Measurements from ENCODE around the gene MPO. TPM values are rescaled to one million over a fixed set of nuclear protein-coding genes. Genes with fewer than 3 reads are reported as not detected.
A peak's percentile ranks its signal among the peaks of the same experiment; 100 is the strongest.

MPO gene
- total RNA-seq, 4 donors from 2014 or later = not detected

DNA sequence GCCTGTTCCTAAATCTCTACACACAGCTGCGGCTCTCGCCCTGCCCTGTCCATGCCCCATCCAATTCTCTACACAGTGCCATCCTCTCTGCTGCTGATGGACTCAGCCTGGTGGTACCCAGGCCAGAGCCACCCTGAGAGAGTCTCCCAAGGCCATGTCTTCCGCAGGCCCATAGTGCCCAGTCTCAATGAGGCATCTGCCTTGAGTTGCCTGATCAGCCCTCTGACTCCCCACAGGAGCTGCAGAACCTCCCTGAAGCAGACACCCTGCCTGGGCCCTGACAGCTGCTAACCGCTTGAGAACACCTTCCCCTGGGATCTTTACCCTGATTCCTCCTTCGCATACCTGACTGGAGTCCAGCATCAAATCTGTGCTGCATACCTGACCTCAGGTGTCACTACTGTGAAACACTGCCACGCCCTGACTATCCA lies 34.6 kb upstream of the MPO start:
- Histone ChIP-seq H3K27me3 (no peaks in the 10 kb centered on the region), H3K4me3 (no peak overlapping the region), H3K36me3 (no peaks in the 10 kb centered on the region), H3K27ac (no peak overlapping the region), H3K4me1 (peaks cover 2% of the 10 kb centered on the region), H3K9me3 (no peaks in the 10 kb centered on the region)
- WGBS = 94% methylated on average over 6 of the region's 6 CpGs
- peak in 1 of 2 donors; percentile 48 for DNase-seq (ENCODE audit: low spot score in 2 of 2)
- TF ChIP-seq POLR2AphosphoS5 (IDR thresholded peaks at IDR 0.05) = no peak
- no peak for TF ChIP-seq POLR2A (IDR thresholded peaks at IDR 0.05)
- TF ChIP-seq, protein P1, sequence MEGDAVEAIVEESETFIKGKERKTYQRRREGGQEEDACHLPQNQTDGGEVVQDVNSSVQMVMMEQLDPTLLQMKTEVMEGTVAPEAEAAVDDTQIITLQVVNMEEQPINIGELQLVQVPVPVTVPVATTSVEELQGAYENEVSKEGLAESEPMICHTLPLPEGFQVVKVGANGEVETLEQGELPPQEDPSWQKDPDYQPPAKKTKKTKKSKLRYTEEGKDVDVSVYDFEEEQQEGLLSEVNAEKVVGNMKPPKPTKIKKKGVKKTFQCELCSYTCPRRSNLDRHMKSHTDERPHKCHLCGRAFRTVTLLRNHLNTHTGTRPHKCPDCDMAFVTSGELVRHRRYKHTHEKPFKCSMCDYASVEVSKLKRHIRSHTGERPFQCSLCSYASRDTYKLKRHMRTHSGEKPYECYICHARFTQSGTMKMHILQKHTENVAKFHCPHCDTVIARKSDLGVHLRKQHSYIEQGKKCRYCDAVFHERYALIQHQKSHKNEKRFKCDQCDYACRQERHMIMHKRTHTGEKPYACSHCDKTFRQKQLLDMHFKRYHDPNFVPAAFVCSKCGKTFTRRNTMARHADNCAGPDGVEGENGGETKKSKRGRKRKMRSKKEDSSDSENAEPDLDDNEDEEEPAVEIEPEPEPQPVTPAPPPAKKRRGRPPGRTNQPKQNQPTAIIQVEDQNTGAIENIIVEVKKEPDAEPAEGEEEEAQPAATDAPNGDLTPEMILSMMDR (IDR thresholded peaks at IDR 0.05) = no peak
- TF ChIP-seq EP300 (IDR thresholded peaks at IDR 0.05) = no peak

- TF ChIP-seq EP300 (IDR thresholded peaks at IDR 0.05) = no peak
- TF ChIP-seq, protein P1 (IDR thresholded peaks at IDR 0.05) = no peak
- no peak for TF ChIP-seq POLR2A (IDR thresholded peaks at IDR 0.05)
- TF ChIP-seq POLR2AphosphoS5 (IDR thresholded peaks at IDR 0.05) = no peak
- Histone ChIP-seq H3K36me3 (no peaks in the 10 kb centered on the region), H3K27ac (no peak overlapping the region), H3K27me3 (no peaks in the 10 kb centered on the region), H3K4me3 (no peak overlapping the region), H3K4me1 (peaks cover 2% of the 10 kb centered on the region), H3K9me3 (no peaks in the 10 kb centered on the region)
- DNase-seq (ENCODE audit: low spot score in 2 of 2) = peak in 1 of 2 donors; percentile 35
- 88% methylated on average over 6 of the region's 6 CpGs for WGBS
Observed at GRCh38 chr17:58314706-58315015, 33.9 kb upstream of the MPO start.

DNA sequence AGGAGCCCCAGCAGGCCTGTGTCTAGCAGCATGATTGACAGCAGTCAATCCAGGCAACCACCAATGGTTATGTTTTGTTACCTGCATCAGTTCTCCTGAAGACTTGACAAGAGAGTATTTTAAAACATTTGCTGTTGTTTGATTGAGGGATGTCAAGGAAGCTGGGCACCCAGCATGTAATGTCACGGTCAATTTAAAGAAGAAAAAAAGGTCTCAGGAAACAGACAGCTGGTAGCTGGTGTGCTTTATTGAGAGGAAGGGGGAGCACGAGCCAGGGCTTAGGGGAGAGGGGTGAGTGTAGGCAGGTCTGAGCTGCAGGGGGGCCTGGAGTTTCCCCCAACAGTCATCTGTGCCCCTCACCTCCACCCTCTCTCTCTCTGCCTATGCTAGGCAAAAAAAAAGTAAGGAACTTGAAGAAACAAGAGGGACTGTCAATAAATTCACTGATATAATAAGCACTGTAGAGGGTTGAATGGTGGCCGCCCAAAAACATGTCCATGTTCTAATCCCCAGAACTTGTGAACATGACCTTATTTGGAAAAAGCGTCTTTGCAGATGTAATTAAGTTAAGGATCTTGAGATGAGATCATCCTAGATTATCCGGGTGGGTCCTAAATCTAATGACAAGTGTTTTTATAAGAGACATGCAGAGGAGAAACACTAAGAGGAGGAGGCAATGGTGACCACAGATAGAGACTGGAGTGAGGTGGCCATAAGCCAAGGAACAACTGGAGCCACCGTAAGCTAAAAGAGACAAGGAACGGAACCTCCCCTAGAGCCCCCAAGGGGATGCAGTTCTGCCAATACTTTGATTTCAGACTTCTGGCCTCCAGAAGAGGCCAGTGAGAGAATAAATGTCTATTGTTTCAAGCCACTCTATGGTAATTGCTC lies 33.3 kb upstream of the MPO start:
- H3K4me1 ChIP-seq = peaks cover 2% of the 10 kb centered on the region
- H3K36me3 ChIP-seq = no peaks in the 10 kb centered on the region
- 60% methylated on average over 7 of the region's 7 CpGs for WGBS
- no peaks in the 10 kb centered on the region for H3K9me3 ChIP-seq
- no peaks in the 10 kb centered on the region for H3K27me3 ChIP-seq
- H3K27ac ChIP-seq = no peak overlapping the region
- DNase-seq (ENCODE audit: low spot score in 2 of 2) = peak in 1 of 2 donors; percentile 43
- TF ChIP-seq, protein P1 (IDR thresholded peaks at IDR 0.05) = no peak
- TF ChIP-seq POLR2A (IDR thresholded peaks at IDR 0.05) (no peak), EP300 (IDR thresholded peaks at IDR 0.05) (no peak), POLR2AphosphoS5 (IDR thresholded peaks at IDR 0.05) (no peak)
- no peak overlapping the region for H3K4me3 ChIP-seq

DNA sequence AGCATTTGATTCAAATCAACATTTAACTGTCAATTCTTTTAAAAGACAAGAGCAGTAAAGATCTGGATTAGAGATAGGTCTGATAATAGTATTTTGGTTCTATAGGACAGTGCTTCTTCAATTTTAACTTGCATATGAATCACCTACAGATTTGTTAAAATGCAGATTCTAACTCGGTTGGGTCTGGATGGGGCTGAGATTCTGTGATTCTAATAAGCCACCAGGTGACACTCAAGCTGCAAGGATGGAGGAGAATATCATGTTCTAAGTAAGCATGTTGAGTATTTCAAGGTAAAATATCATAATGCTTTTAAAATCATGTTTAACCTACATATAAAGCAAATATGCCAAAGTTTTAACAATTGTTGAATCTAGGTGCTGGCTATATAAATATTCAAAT lies 32.1 kb upstream of the MPO start:
- no peaks in the 10 kb centered on the region for H3K27me3 ChIP-seq
- peaks cover 2% of the 10 kb centered on the region for H3K4me1 ChIP-seq
- TF ChIP-seq POLR2A (IDR thresholded peaks at IDR 0.05) = no peak
- no peak for TF ChIP-seq POLR2AphosphoS5 (IDR thresholded peaks at IDR 0.05)
- no peak for TF ChIP-seq EP300 (IDR thresholded peaks at IDR 0.05)
- TF ChIP-seq, protein P1 (IDR thresholded peaks at IDR 0.05) = no peak
- DNase-seq (ENCODE audit: low spot score in 2 of 2) = no peak
- 59% methylated on average over 1 of the region's 1 CpG for WGBS
- no peaks in the 10 kb centered on the region for H3K9me3 ChIP-seq
- H3K36me3 ChIP-seq = no peaks in the 10 kb centered on the region
- H3K4me3 ChIP-seq = no peak overlapping the region
- no peak overlapping the region for H3K27ac ChIP-seq

DNA sequence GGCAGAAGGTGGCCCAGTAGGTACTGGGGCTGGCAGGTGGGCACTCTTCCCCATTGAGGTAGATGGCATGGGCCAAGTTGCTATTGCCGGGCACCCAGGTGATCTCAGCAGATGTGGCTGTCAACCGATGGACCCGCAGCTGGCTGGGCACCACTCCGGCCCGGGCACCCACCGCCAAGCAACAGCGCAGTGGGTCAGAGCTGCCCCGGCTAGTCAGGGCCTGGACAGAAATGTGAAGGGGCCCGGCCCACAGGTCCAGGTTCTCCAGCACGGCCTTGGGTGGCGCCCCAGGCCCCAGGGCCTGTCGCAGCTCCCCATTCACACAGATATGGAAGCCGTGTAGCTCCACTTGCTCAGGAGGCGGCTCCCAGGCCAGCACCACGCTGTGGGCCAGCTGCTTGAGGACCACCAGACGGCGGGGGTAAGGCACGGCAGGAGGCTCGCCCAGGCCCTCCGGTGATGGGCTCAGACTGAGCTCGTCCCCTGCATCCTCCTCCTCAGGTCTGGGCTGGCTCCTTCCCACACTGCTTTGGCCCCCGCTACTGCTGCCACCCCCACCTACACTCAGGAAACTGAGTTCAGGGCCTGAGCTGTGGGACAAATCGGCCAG lies 31.4 kb upstream of the MPO start:
- TF ChIP-seq, protein P1 (IDR thresholded peaks at IDR 0.05) = no peak
- TF ChIP-seq POLR2AphosphoS5 (IDR thresholded peaks at IDR 0.05) = no peak
- TF ChIP-seq EP300 (IDR thresholded peaks at IDR 0.05) = no peak
- no peak for TF ChIP-seq POLR2A (IDR thresholded peaks at IDR 0.05)
- 84% methylated on average over 8 of the region's 23 CpGs for WGBS

More for the DNA sequence above, 31.4 kb upstream of the MPO start:
- no peaks in the 10 kb centered on the region for H3K36me3 ChIP-seq
- peak in 1 of 2 donors; percentile 54 for DNase-seq (ENCODE audit: low spot score in 2 of 2)
- no peaks in the 10 kb centered on the region for H3K4me1 ChIP-seq
- no peak overlapping the region for H3K4me3 ChIP-seq
- H3K27me3 ChIP-seq = no peaks in the 10 kb centered on the region
- H3K9me3 ChIP-seq = no peaks in the 10 kb centered on the region
- H3K27ac ChIP-seq = no peak overlapping the region
